H1 (cell line): ENCODE measurements around the gene GET3.

Experiments
- CBX8 ChIP-seq: fragments of 300-800, 300-1000 bp; sonication (generic); IDR thresholded peaks from 2 replicates; pipeline ENCODE4 v1.7.1; 2016; ENCODE audit warnings: low read depth, low read length, borderline replicate concordance
- CTCF ChIP-seq, 3 experiments: IDR thresholded peaks; 1 replicate in 2 of 3; 2 replicates in 1 of 3; pipeline versions ENCODE4 v1.5.1 to v1.6.1; 2011; ENCODE audit warnings: low read length in 3 of 3, mild to moderate bottlenecking in 3 of 3, inconsistent platforms in 2 of 3, low read depth in 1 of 3, moderate library complexity in 1 of 3; ENCODE audit not compliant: insufficient read depth in 1 of 3; ENCODE audit errors: control extremely low read depth in 1 of 3
- POLR2A ChIP-seq, 2 experiments: IDR thresholded peaks; 1 replicate in 1 of 2; 2 replicates in 1 of 2; pipeline ENCODE4 v1.6.1; 2011; ENCODE audit warnings: low read depth in 2 of 2, low read length in 2 of 2, mild to moderate bottlenecking in 2 of 2; ENCODE audit errors: control extremely low read depth in 1 of 2
- SAP30 ChIP-seq: fragments of 300-600 bp; sonication (generic); IDR thresholded peaks from 2 replicates; pipeline ENCODE4 v1.7.1; 2012; ENCODE audit warnings: low read length, moderate library complexity, mild to moderate bottlenecking, inconsistent platforms; ENCODE audit not compliant: insufficient read depth, insufficient replicate concordance
- YY1 ChIP-seq: IDR thresholded peaks from 2 replicates; pipeline ENCODE4 v1.6.1; 2011; ENCODE audit warnings: low read depth, mild to moderate bottlenecking, low read length

- peak; percentile 84 to 88 for TF ChIP-seq POLR2A (IDR thresholded peaks at IDR 0.05; ENCODE audit: control extremely low read depth in 1 of 2, low read depth in 2 of 2, low read length in 2 of 2)
- TF ChIP-seq CTCF (IDR thresholded peaks at IDR 0.05; ENCODE audit: control extremely low read depth in 1 of 3, insufficient read depth in 1 of 3, low read depth in 1 of 3, low read length in 3 of 3): no peak
- TF ChIP-seq YY1: peak; percentile 56; the same call in 1 of the 2 replicates
- no peak for TF ChIP-seq CBX8
- no peak for TF ChIP-seq SAP30
Observed at GRCh38 chr19:12793290-12794195, 56.2 kb downstream of the GET3 start.
